T-helper 2 cell treated with Interferon-gamma antibody and Interleukin-4, amounts not matched to agents 5 μg/mL and 100 μg/mL, for 36 hours (primary cell): ENCODE measurements around the gene AK4.
A peak's percentile ranks its signal among the peaks of the same experiment; 100 is the strongest.

Experiments
- DNase-seq: peaks from one replicate; pipeline ENCODE4 v3.0.0; 2021; ENCODE audit warnings: low spot score
- H3K27ac Mint-ChIP-seq: one replicate; pipeline ENCODE4 v1.8.0; 2021; ENCODE audit warnings: mild to moderate bottlenecking, mixed read lengths
- H3K27me3 Mint-ChIP-seq: one replicate; pipeline ENCODE4 v1.8.0; 2021; ENCODE audit warnings: low read depth, mixed read lengths
- H3K36me3 Mint-ChIP-seq: one replicate; pipeline ENCODE4 v1.8.0; 2021; ENCODE audit warnings: low read depth, mixed read lengths
- H3K4me1 Mint-ChIP-seq: one replicate; pipeline ENCODE4 v1.8.0; 2021; ENCODE audit warnings: low read depth, mixed read lengths
- H3K4me3 Mint-ChIP-seq: one replicate; pipeline ENCODE4 v1.8.0; 2022; ENCODE audit warnings: mild to moderate bottlenecking, moderate library complexity, mixed read lengths
- H3K9me3 Mint-ChIP-seq: one replicate; pipeline ENCODE4 v1.8.0; 2021; ENCODE audit warnings: mixed read lengths

The AK4 gene

GRCh38 chr1:65265296-65265650, 117.3 kb downstream of the AK4 start:
- peaks cover 23% of the 10 kb centered on the region for H3K4me1 Mint-ChIP-seq
- peak overlapping the region; percentile 60 for H3K4me3 Mint-ChIP-seq
- H3K9me3 Mint-ChIP-seq = no peaks in the 10 kb centered on the region
- DNase-seq = no peak
- no peaks in the 10 kb centered on the region for H3K36me3 Mint-ChIP-seq
- no peak overlapping the region for H3K27ac Mint-ChIP-seq
- H3K27me3 Mint-ChIP-seq = peaks cover 51% of the 10 kb centered on the region

- Mint-ChIP-seq H3K4me1 (peaks cover 19% of the 10 kb centered on the region), H3K9me3 (no peaks in the 10 kb centered on the region), H3K4me3 (peak overlapping the region; percentile 60), H3K36me3 (no peaks in the 10 kb centered on the region), H3K27ac (no peak overlapping the region), H3K27me3 (peaks cover 51% of the 10 kb centered on the region)
- no peak for DNase-seq
Observed at GRCh38 chr1:65265651-65266351, 117.8 kb downstream of the AK4 start.

- Mint-ChIP-seq H3K4me1 (peaks cover 19% of the 10 kb centered on the region), H3K27me3 (peaks cover 51% of the 10 kb centered on the region)
Observed at GRCh38 chr1:65266476-65266875, 118.5 kb downstream of the AK4 start.

GRCh38 chr1:65267271-65267670, 119.3 kb downstream of the AK4 start:
- Mint-ChIP-seq H3K27me3 (peaks cover 51% of the 10 kb centered on the region), H3K9me3 (no peaks in the 10 kb centered on the region), H3K36me3 (no peaks in the 10 kb centered on the region), H3K4me3 (peak overlapping the region; percentile 43), H3K27ac (no peak overlapping the region), H3K4me1 (peaks cover 19% of the 10 kb centered on the region)
- DNase-seq = no peak

More at GRCh38 chr1:65266476-65266875, 118.5 kb downstream of the AK4 start:
- no peaks in the 10 kb centered on the region for H3K9me3 Mint-ChIP-seq
- H3K4me3 Mint-ChIP-seq = peak overlapping the region; percentile 60
- no peak for DNase-seq
- no peaks in the 10 kb centered on the region for H3K36me3 Mint-ChIP-seq
- H3K27ac Mint-ChIP-seq = no peak overlapping the region

- Mint-ChIP-seq H3K36me3 (no peaks in the 10 kb centered on the region), H3K9me3 (no peaks in the 10 kb centered on the region), H3K4me3 (no peak overlapping the region), H3K27me3 (peaks cover 51% of the 10 kb centered on the region), H3K4me1 (peaks cover 19% of the 10 kb centered on the region), H3K27ac (no peak overlapping the region)
- DNase-seq = no peak
Observed at GRCh38 chr1:65267683-65268082, 119.7 kb downstream of the AK4 start.

GRCh38 chr1:65269612-65270011, 121.6 kb downstream of the AK4 start:
- no peak for DNase-seq
- no peaks in the 10 kb centered on the region for H3K9me3 Mint-ChIP-seq
- H3K4me1 Mint-ChIP-seq = peaks cover 16% of the 10 kb centered on the region
- H3K4me3 Mint-ChIP-seq = no peak overlapping the region
- H3K27ac Mint-ChIP-seq = no peak overlapping the region
- no peaks in the 10 kb centered on the region for H3K36me3 Mint-ChIP-seq
- peaks cover 39% of the 10 kb centered on the region for H3K27me3 Mint-ChIP-seq

- H3K4me1 Mint-ChIP-seq = no peaks in the 10 kb centered on the region
- no peak overlapping the region for H3K4me3 Mint-ChIP-seq
- peaks cover 39% of the 10 kb centered on the region for H3K27me3 Mint-ChIP-seq
- no peaks in the 10 kb centered on the region for H3K9me3 Mint-ChIP-seq
- DNase-seq = no peak
- H3K36me3 Mint-ChIP-seq = no peaks in the 10 kb centered on the region
- H3K27ac Mint-ChIP-seq = no peak overlapping the region
Observed at GRCh38 chr1:65276197-65276939, 128.4 kb downstream of the AK4 start.

- H3K27ac Mint-ChIP-seq = no peak overlapping the region
- H3K4me3 Mint-ChIP-seq = no peak overlapping the region
- no peaks in the 10 kb centered on the region for H3K9me3 Mint-ChIP-seq
- no peaks in the 10 kb centered on the region for H3K36me3 Mint-ChIP-seq
- peaks cover 39% of the 10 kb centered on the region for H3K27me3 Mint-ChIP-seq
- no peak for DNase-seq
- H3K4me1 Mint-ChIP-seq = no peaks in the 10 kb centered on the region
Observed at GRCh38 chr1:65277605-65278347, 129.8 kb downstream of the AK4 start.

GRCh38 chr1:65278376-65279069, 130.5 kb downstream of the AK4 start:
- Mint-ChIP-seq H3K4me3 (no peak overlapping the region), H3K4me1 (no peaks in the 10 kb centered on the region), H3K27me3 (peaks cover 39% of the 10 kb centered on the region), H3K36me3 (no peaks in the 10 kb centered on the region), H3K9me3 (no peaks in the 10 kb centered on the region), H3K27ac (no peak overlapping the region)
- no peak for DNase-seq

GRCh38 chr1:65279070-65279779, 131.2 kb downstream of the AK4 start:
- H3K36me3 Mint-ChIP-seq = no peaks in the 10 kb centered on the region
- H3K27ac Mint-ChIP-seq = no peak overlapping the region
- H3K9me3 Mint-ChIP-seq = no peaks in the 10 kb centered on the region
- no peaks in the 10 kb centered on the region for H3K4me1 Mint-ChIP-seq
- no peak overlapping the region for H3K4me3 Mint-ChIP-seq
- H3K27me3 Mint-ChIP-seq = peaks cover 37% of the 10 kb centered on the region
- no peak for DNase-seq
